H1 (cell line): ENCODE results near the gene HSF2. TPM values are rescaled to one million over a fixed set of nuclear protein-coding genes. Genes with fewer than 3 reads are reported as not detected.

Experiments
- CTCF ChIA-PET: fragments of 300-600 bp; sonication (Branson Sonifier 250); formaldehyde crosslinking; loops from one replicate; lab custom pipeline; 2021; ENCODE audit not compliant: partially characterized antibody; lab: Charles Lee
- POLR2A ChIA-PET: fragments of 300-600 bp; sonication (Branson Sonifier 250); formaldehyde crosslinking; loops from one replicate; lab custom pipeline; 2021; ENCODE audit warnings: inconsistent platforms; ENCODE audit not compliant: partially characterized antibody; lab: Charles Lee
- DNase-seq, 2 experiments: peaks; one replicate each; pipeline versions ENCODE4 v3.0.0 to v3.0.0-alpha.2; 2010 to 2022; ENCODE audit warnings: low spot score in 2 of 2, low read depth in 1 of 2, mixed read lengths in 1 of 2
- FAIRE-seq: peaks from 2 replicates; lab custom pipeline; 2011; peaks lifted over from hg19 to GRCh38; lab: Jason Lieb, UNC
- H2AFZ ChIP-seq: 2 replicates; pipeline ENCODE4 v1.8.1; 2012; ENCODE audit warnings: low read length, inconsistent platforms
- H2AK5ac ChIP-seq: 2 replicates; pipeline ENCODE4 v1.6.1; 2013; ENCODE audit warnings: low read depth, low read length
- H2BK120ac ChIP-seq: replicated peaks from 2 replicates; pipeline ENCODE3; 2013; ENCODE audit warnings: low read depth, low read length, inconsistent platforms
- H2BK12ac ChIP-seq: 2 replicates; pipeline ENCODE4 v1.6.1; 2013; ENCODE audit warnings: low read depth, low read length
- H2BK15ac ChIP-seq: 2 replicates; pipeline ENCODE4 v1.6.1; 2013; ENCODE audit warnings: low read length
- H2BK20ac ChIP-seq: 2 replicates; pipeline ENCODE4 v1.6.1; 2013; ENCODE audit warnings: low read length
- H2BK5ac ChIP-seq: 2 replicates; pipeline ENCODE4 v1.6.1; 2013; ENCODE audit warnings: low read depth, low read length
- H3K14ac ChIP-seq: 2 replicates; pipeline ENCODE4 v1.6.1; 2013; ENCODE audit warnings: inconsistent platforms; ENCODE audit not compliant: insufficient read length
- H3K18ac ChIP-seq: 2 replicates; pipeline ENCODE4 v1.6.1; 2013; ENCODE audit warnings: low read length; ENCODE audit errors: extremely low read depth
- H3K23ac ChIP-seq: 2 replicates; pipeline ENCODE4 v1.6.1; 2013; ENCODE audit warnings: inconsistent platforms; ENCODE audit not compliant: insufficient read length
- H3K23me2 ChIP-seq: 2 replicates; pipeline ENCODE4 v1.6.1; 2013; ENCODE audit warnings: low read depth, low read length
- H3K27ac ChIP-seq: 2 replicates; pipeline ENCODE4 v1.6.1; 2011; ENCODE audit warnings: low read depth, low read length, inconsistent platforms
- H3K27me3 ChIP-seq, 4 experiments: replicated peaks in 1 of 4; 1 replicate in 1 of 4; 2 replicates in 3 of 4; pipeline versions ENCODE4 v1.6.1 to v1.8.1; 2011 to 2013; ENCODE audit warnings: low read length in 3 of 4, mild to moderate bottlenecking in 3 of 4, inconsistent platforms in 2 of 4, mixed read lengths in 2 of 4, moderate library complexity in 1 of 4; ENCODE audit not compliant: control insufficient read depth in 3 of 4, insufficient read depth in 3 of 4; ENCODE audit errors: extremely low read depth in 1 of 4
- H3K36me3 ChIP-seq, 4 experiments: 2 replicates each; pipeline versions ENCODE4 v1.6.1 to v1.8.1; 2011 to 2013; ENCODE audit warnings: mild to moderate bottlenecking in 4 of 4, low read length in 3 of 4, moderate library complexity in 2 of 4, control low read depth in 1 of 4, inconsistent platforms in 1 of 4; ENCODE audit not compliant: insufficient read depth in 4 of 4, control insufficient read depth in 2 of 4
- H3K4ac ChIP-seq: replicated peaks from 2 replicates; pipeline ENCODE3; 2013; ENCODE audit warnings: low read length, low read depth, mixed read lengths, inconsistent platforms; ENCODE audit not compliant: insufficient read length
- H3K4me1 ChIP-seq, 4 experiments: replicated peaks in 1 of 4; 1 replicate in 1 of 4; 2 replicates in 3 of 4; pipeline versions ENCODE4 v1.6.1 to v1.8.1; 2011 to 2013; ENCODE audit warnings: low read length in 3 of 4, inconsistent platforms in 2 of 4, mixed read lengths in 1 of 4; ENCODE audit not compliant: insufficient read depth in 4 of 4, control insufficient read depth in 3 of 4
- H3K4me2 ChIP-seq, 2 experiments: 2 replicates each; pipeline versions ENCODE4 v1.6.1 to v1.8.1; 2011 to 2013; ENCODE audit warnings: low read depth in 2 of 2, low read length in 2 of 2, control low read depth in 1 of 2, inconsistent platforms in 1 of 2, mild to moderate bottlenecking in 1 of 2; ENCODE audit not compliant: insufficient read depth in 1 of 2
- H3K4me3 ChIP-seq, 4 experiments: fragments of 200-600, 300-600 bp in 1 of 4; sonication (generic), shearing (Covaris generic), sonication (Bioruptor Twin) in 1 of 4; 2 replicates each; pipeline versions ENCODE4 v1.5.1 to v1.8.1; 2011 to 2016; ENCODE audit warnings: low read length in 4 of 4, low read depth in 3 of 4, control low read depth in 2 of 4, inconsistent platforms in 2 of 4, mild to moderate bottlenecking in 2 of 4, mixed read lengths in 1 of 4, moderate library complexity in 1 of 4; ENCODE audit not compliant: insufficient read depth in 2 of 4; ENCODE audit errors: extremely low read depth in 1 of 4
- H3K56ac ChIP-seq: replicated peaks from 2 replicates; pipeline ENCODE3; 2013; ENCODE audit warnings: low read depth, mild to moderate bottlenecking, mixed read lengths, low read length, inconsistent platforms; ENCODE audit not compliant: insufficient read length
- H3K79me1 ChIP-seq: 2 replicates; pipeline ENCODE4 v1.6.1; 2013; ENCODE audit warnings: low read depth, low read length, control low read depth
- H3K79me2 ChIP-seq, 2 experiments: 2 replicates each; pipeline versions ENCODE4 v1.6.1 to v1.8.1; 2012 to 2013; ENCODE audit warnings: low read length in 2 of 2, mild to moderate bottlenecking in 2 of 2, inconsistent platforms in 1 of 2; ENCODE audit not compliant: insufficient read depth in 2 of 2, control insufficient read depth in 1 of 2
- H3K9ac ChIP-seq, 4 experiments: replicated peaks in 1 of 4; 1 replicate in 1 of 4; 2 replicates in 3 of 4; pipeline versions ENCODE4 v1.6.1 to v1.8.1; 2011 to 2013; ENCODE audit warnings: low read depth in 3 of 4, low read length in 3 of 4, control low read depth in 2 of 4, mild to moderate bottlenecking in 2 of 4, moderate library complexity in 2 of 4, inconsistent platforms in 1 of 4; ENCODE audit errors: extremely low read depth in 1 of 4
- H3K9me3 ChIP-seq, 2 experiments: 2 replicates each; pipeline versions ENCODE4 v1.6.1 to v1.8.1; 2012 to 2013; ENCODE audit warnings: mild to moderate bottlenecking in 2 of 2, moderate library complexity in 2 of 2, control low read depth in 1 of 2, inconsistent platforms in 1 of 2, low read depth in 1 of 2, low read length in 1 of 2, mixed read lengths in 1 of 2; ENCODE audit not compliant: insufficient read depth in 2 of 2
- H4K20me1 ChIP-seq, 2 experiments: replicated peaks in 1 of 2; 2 replicates each; pipeline versions ENCODE3 to v1.8.1; 2011 to 2013; ENCODE audit warnings: inconsistent platforms in 2 of 2, low read length in 2 of 2, mild to moderate bottlenecking in 1 of 2; ENCODE audit not compliant: insufficient read depth in 2 of 2, control insufficient read depth in 1 of 2
- H4K5ac ChIP-seq: 2 replicates; pipeline ENCODE4 v1.6.1; 2013; ENCODE audit warnings: low read length, low read depth, mixed read lengths, inconsistent platforms; ENCODE audit not compliant: insufficient read length
- H4K8ac ChIP-seq: 2 replicates; pipeline ENCODE4 v1.8.0; 2013; ENCODE audit warnings: mild to moderate bottlenecking, moderate library complexity, low read length, inconsistent platforms; ENCODE audit not compliant: insufficient read depth; ENCODE audit errors: extremely low read depth
- H4K91ac ChIP-seq: replicated peaks from 2 replicates; pipeline ENCODE3; 2013; ENCODE audit warnings: low read length, mixed read lengths, inconsistent platforms; ENCODE audit not compliant: insufficient read length
- HDAC2 ChIP-seq, 2 experiments: fragments of 300-600 bp in 1 of 2; sonication (generic) in 1 of 2; IDR thresholded peaks; 2 replicates each; pipeline ENCODE4 v1.6.1; 2011 to 2012; ENCODE audit warnings: low read depth in 2 of 2, low read length in 2 of 2, mild to moderate bottlenecking in 2 of 2, moderate library complexity in 2 of 2, borderline replicate concordance in 1 of 2, inconsistent platforms in 1 of 2
- RFX5 ChIP-seq: IDR thresholded peaks from 2 replicates; pipeline ENCODE4 v1.6.1; 2011; ENCODE audit warnings: low read depth, low read length, improper control_type of control experiment, borderline replicate concordance
- SIN3A ChIP-seq, 2 experiments: IDR thresholded peaks in 1 of 2; conservative IDR thresholded peaks in 1 of 2; 2 replicates each; pipeline ENCODE4 v1.6.1; 2011 to 2012; ENCODE audit warnings: low read length in 2 of 2, improper control_type of control experiment in 1 of 2, low read depth in 1 of 2, mild to moderate bottlenecking in 1 of 2
- SIX5 ChIP-seq: IDR thresholded peaks from 2 replicates; pipeline ENCODE4 v1.6.1; 2011; ENCODE audit warnings: mild to moderate bottlenecking, low read depth, low read length
- TEAD4 ChIP-seq: IDR thresholded peaks from 2 replicates; pipeline ENCODE4 v1.6.1; 2012; ENCODE audit warnings: low read depth, low read length, inconsistent platforms, mixed read lengths
- polyA plus RNA-seq, 7 experiments: library from polyadenylated mRNA; depleted of rRNA in 3 of 7; stranded (reverse) in 5 of 7; unstranded in 2 of 7; fragments of >200 nt in 5 of 7; fragments of 200-250 nt in 2 of 7; gene quantifications; 1 replicate in 5 of 7; 2 replicates in 1 of 7; 4 replicates in 1 of 7; pipeline versions ENCODE4 v1.2.1 to v1.2.3, GENCODE V29; 2011 to 2013; ENCODE audit warnings: missing spikeins in 2 of 7, mixed read lengths in 2 of 7
- total RNA-seq: library from RNA; stranded (reverse); fragmentation: NEBNext Ultra II Directional; extraction: Animal tissue kit (Norgen Biotek cat#: 25700); gene quantifications from 2 replicates; pipeline ENCODE4 v1.2.1, GENCODE V29; 2021
- TF ChIP-seq, protein P1 (sequence below): IDR thresholded peaks from 2 replicates; pipeline ENCODE4 v1.6.1; 2011; ENCODE audit warnings: low read depth, mild to moderate bottlenecking, low read length; ENCODE audit not compliant: insufficient read depth
- TF ChIP-seq, protein P2 (sequence below): IDR thresholded peaks from 2 replicates; pipeline ENCODE4 v1.6.1; 2012; ENCODE audit warnings: low read length, inconsistent platforms

Gene HSF2
- total and polyA plus RNA-seq, 2 of the 8 experiments (the other 6 are each of a cell fraction or from before 2014, with no cell fraction given) = 16.3 to 18.3 TPM

DNA sequence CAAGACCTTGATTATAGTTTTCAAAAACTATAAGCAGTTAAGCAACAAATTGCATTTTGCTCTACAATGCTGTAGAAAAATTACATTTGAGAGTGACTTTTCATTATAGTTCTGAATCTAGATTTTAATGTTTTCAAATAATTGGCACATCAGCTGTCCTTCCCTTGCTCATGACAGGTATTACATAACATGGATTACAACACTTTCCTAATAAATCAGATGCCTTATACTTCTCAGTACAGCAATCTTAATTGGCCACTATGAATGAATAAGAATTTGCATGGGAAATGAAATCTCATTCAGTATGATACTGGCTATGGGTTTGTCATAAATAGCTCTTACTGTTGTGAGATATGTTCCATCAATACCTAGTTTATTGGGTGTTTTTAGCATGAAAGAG lies 29.9 kb downstream of the HSF2 start:
- Histone ChIP-seq H4K20me1 (peaks cover 0 to 3% of the 10 kb centered on the region in 2 experiments), H2AK5ac (no peak overlapping the region), H3K4me3 (no peak overlapping the region), H3K18ac (no peak overlapping the region), H3K9ac (no peak overlapping the region), H2BK12ac (no peak overlapping the region), H3K36me3 (peaks cover 0 to 39% (median 15%) of the 10 kb centered on the region in 4 experiments; a peak in 4 of 8 replicates), H2BK15ac (no peak overlapping the region), H3K27ac (no peak overlapping the region), H3K79me1 (no peaks in the 10 kb centered on the region), H2BK20ac (no peak overlapping the region), H4K8ac (no peak overlapping the region), H3K4ac (no peak overlapping the region), H2BK120ac (no peak overlapping the region), H2BK5ac (no peak overlapping the region), H3K27me3 (no peaks in the 10 kb centered on the region), H3K9me3 (no peaks in the 10 kb centered on the region), H2AFZ (no peak overlapping the region), H3K23ac (no peak overlapping the region), H3K14ac (no peak overlapping the region), H3K4me1 (no peaks in the 10 kb centered on the region), H3K79me2 (no peaks in the 10 kb centered on the region), H3K56ac (no peak overlapping the region), H3K23me2 (no peaks in the 10 kb centered on the region), H4K5ac (no peak overlapping the region), H4K91ac (no peak overlapping the region), H3K4me2 (no peak overlapping the region)
- TF ChIP-seq RFX5 (no peak), SIN3A (conservative IDR thresholded peaks at IDR 0.05 in 1 of 2, IDR thresholded peaks at IDR 0.05 in 1 of 2; ENCODE audit: low read depth in 1 of 2, low read length in 2 of 2) (no peak), TEAD4 (no peak), SIX5 (no peak), HDAC2 (IDR thresholded peaks at IDR 0.05; ENCODE audit: borderline replicate concordance in 1 of 2, low read depth in 2 of 2, low read length in 2 of 2) (no peak)
- TF ChIP-seq, protein P1, sequence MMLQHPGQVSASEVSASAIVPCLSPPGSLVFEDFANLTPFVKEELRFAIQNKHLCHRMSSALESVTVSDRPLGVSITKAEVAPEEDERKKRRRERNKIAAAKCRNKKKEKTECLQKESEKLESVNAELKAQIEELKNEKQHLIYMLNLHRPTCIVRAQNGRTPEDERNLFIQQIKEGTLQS = no peak
- TF ChIP-seq, protein P2, sequence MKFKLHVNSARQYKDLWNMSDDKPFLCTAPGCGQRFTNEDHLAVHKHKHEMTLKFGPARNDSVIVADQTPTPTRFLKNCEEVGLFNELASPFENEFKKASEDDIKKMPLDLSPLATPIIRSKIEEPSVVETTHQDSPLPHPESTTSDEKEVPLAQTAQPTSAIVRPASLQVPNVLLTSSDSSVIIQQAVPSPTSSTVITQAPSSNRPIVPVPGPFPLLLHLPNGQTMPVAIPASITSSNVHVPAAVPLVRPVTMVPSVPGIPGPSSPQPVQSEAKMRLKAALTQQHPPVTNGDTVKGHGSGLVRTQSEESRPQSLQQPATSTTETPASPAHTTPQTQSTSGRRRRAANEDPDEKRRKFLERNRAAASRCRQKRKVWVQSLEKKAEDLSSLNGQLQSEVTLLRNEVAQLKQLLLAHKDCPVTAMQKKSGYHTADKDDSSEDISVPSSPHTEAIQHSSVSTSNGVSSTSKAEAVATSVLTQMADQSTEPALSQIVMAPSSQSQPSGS = no peak
- DNase-seq = no peak
- ChIA-PET POLR2A (no interaction called here), CTCF (no interaction called here)
- FAIRE-seq = no peak
